ENCODE results near the gene BCR. TPM values are rescaled to one million over a fixed set of nuclear protein-coding genes. Genes with fewer than 3 reads are reported as not detected.

The BCR gene
- total RNA-seq = 100 to 1,000 TPM in 2 of 4 donors, 10 to 100 TPM in 2; 36.9 to 514 (median 91.0) TPM

GRCh38 chr22:23180301-23180892 lies at the start of gene BCR:
Gene BCR (plus strand): TSS chr22:23180509. CDS start chr22:23180961, 452 bp downstream.
- Histone ChIP-seq H3K4me3 (peak within 1 kb of the TSS; percentile 57 to 83 (median 76)), H3K27me3 (no peaks in the 10 kb centered on the region), H3K27ac (peak within 1 kb of the TSS; percentile 65 to 84 (median 80)), H3K36me3 (no peaks in the 10 kb centered on the region), H3K9me3 (peaks cover 0 to 6% of the 10 kb centered on the region in 2 donors), H3K4me1 (peaks cover 15 to 54% (median 47%) of the 10 kb centered on the region in 4 donors)
- 0% methylated on average over 17 of the region's 88 CpGs; no CpG with 5 or more reads in 1 of the 2 donors for WGBS, 2 donors (ENCODE audit: low coverage in 1 of 2)
- intact Hi-C loops (cut with DNase I; ENCODE audit: low total_unique reads) (no loop called here), in situ Hi-C loops (cut with MboI; ENCODE audit: low pct_ligation_motif_present in 1 of 4, low pct_unique_long_range_greater_than_20kb in 1 of 4, low sequenced_read_pairs in 3 of 4) (loop anchor here in 1 of 4 donors (5.0 kb wide), 1 partner anchor 97 kb away; no protein-coding TSS in a partner anchor)
- peak; percentile 82 for DNase-seq
- TF ChIP-seq CTCF (IDR thresholded peaks at IDR 0.05) (peak in 1 of 5 experiments; percentile 7), POLR2AphosphoS5 (IDR thresholded peaks at IDR 0.05) (peak; percentile 76 to 86 (median 79)), POLR2A (IDR thresholded peaks at IDR 0.05) (no peak)

- H3K9me3 ChIP-seq = no peaks in the 10 kb centered on the region
- no peak overlapping the region for H3K27ac ChIP-seq
- intact Hi-C loops (cut with DNase I; ENCODE audit: low total_unique reads) = no loop called here
- H3K4me3 ChIP-seq = no peak overlapping the region
- in situ Hi-C loops (cut with MboI; ENCODE audit: low pct_ligation_motif_present in 1 of 4, low pct_unique_long_range_greater_than_20kb in 1 of 4, low sequenced_read_pairs in 3 of 4) = no loop called here
- DNase-seq = no peak
- no peaks in the 10 kb centered on the region for H3K27me3 ChIP-seq
- WGBS, 2 donors (ENCODE audit: low coverage in 1 of 2) = 50 to 57% methylated on average over 1 to 3 of the region's 3 CpGs
- H3K36me3 ChIP-seq = no peaks in the 10 kb centered on the region
- peaks cover 0 to 3% (median 0%) of the 10 kb centered on the region in 4 donors for H3K4me1 ChIP-seq
- no peak for TF ChIP-seq POLR2AphosphoS5 (IDR thresholded peaks at IDR 0.05)
- no peak for TF ChIP-seq CTCF (IDR thresholded peaks at IDR 0.05)
- no peak for TF ChIP-seq POLR2A (IDR thresholded peaks at IDR 0.05)
- no peak for TF ChIP-seq EP300 (IDR thresholded peaks at IDR 0.05; ENCODE audit: low read depth)
Observed at GRCh38 chr22:23130697-23131096, 49.6 kb upstream of the BCR start.

- TF ChIP-seq EP300 (IDR thresholded peaks at IDR 0.05; ENCODE audit: low read depth) (no peak), CTCF (IDR thresholded peaks at IDR 0.05) (no peak), POLR2AphosphoS5 (IDR thresholded peaks at IDR 0.05) (no peak), POLR2A (IDR thresholded peaks at IDR 0.05) (no peak)
- Histone ChIP-seq H3K27me3 (no peaks in the 10 kb centered on the region), H3K4me3 (no peak overlapping the region), H3K9me3 (no peaks in the 10 kb centered on the region), H3K27ac (no peak overlapping the region), H3K36me3 (no peaks in the 10 kb centered on the region), H3K4me1 (peaks cover 0 to 3% (median 0%) of the 10 kb centered on the region in 4 donors)
- intact Hi-C loops (cut with DNase I; ENCODE audit: low total_unique reads) (no loop called here), in situ Hi-C loops (cut with MboI; ENCODE audit: low pct_ligation_motif_present in 1 of 4, low pct_unique_long_range_greater_than_20kb in 1 of 4, low sequenced_read_pairs in 3 of 4) (no loop called here)
- 83% methylated on average over 6 of the region's 6 CpGs; no CpG with 5 or more reads in 1 of the 2 donors for WGBS, 2 donors (ENCODE audit: low coverage in 1 of 2)
- no peak for DNase-seq
Observed at GRCh38 chr22:23131931-23132330, 48.4 kb upstream of the BCR start.

GRCh38 chr22:23132376-23133091 lies 47.8 kb upstream of the BCR start:
- H3K4me1 ChIP-seq = peaks cover 0 to 3% (median 0%) of the 10 kb centered on the region in 4 donors
- H3K9me3 ChIP-seq = no peaks in the 10 kb centered on the region
- no peak for TF ChIP-seq EP300 (IDR thresholded peaks at IDR 0.05; ENCODE audit: low read depth)
- no peak for TF ChIP-seq POLR2AphosphoS5 (IDR thresholded peaks at IDR 0.05)
- TF ChIP-seq POLR2A (IDR thresholded peaks at IDR 0.05) = no peak
- TF ChIP-seq CTCF (IDR thresholded peaks at IDR 0.05) = no peak
- no peak for DNase-seq
- WGBS, 2 donors (ENCODE audit: low coverage in 1 of 2) = 93 to 97% methylated on average over 5 to 9 of the region's 10 CpGs
- in situ Hi-C loops (cut with MboI; ENCODE audit: low pct_ligation_motif_present in 1 of 4, low pct_unique_long_range_greater_than_20kb in 1 of 4, low sequenced_read_pairs in 3 of 4) (no loop called here), intact Hi-C loops (cut with DNase I; ENCODE audit: low total_unique reads) (no loop called here)
- H3K4me3 ChIP-seq = no peak overlapping the region
- H3K27ac ChIP-seq = no peak overlapping the region
- H3K27me3 ChIP-seq = no peaks in the 10 kb centered on the region
- H3K36me3 ChIP-seq = no peaks in the 10 kb centered on the region

All from transverse colon (tissue), 4 donors.